Vagina (tissue), 2 donors: ENCODE data around the gene SIAH3.

Source experiments
- CTCF ChIP-seq, 3 experiments: fragments of 450-650 bp in 2 of 3; fragments of 200-600 bp in 1 of 3; sonication (generic) in 1 of 3; IDR thresholded peaks; one replicate each; pipeline ENCODE4 v1.5.1; 2017 to 2019; ENCODE audit warnings: antibody characterized with exemption in 3 of 3, mild to moderate bottlenecking in 2 of 3, moderate library complexity in 2 of 3
- POLR2A ChIP-seq, 2 donors: fragments of 450-650 bp; IDR thresholded peaks; one replicate each; pipeline ENCODE4 v1.6.1; 2017; ENCODE audit warnings: antibody characterized with exemption in 2 of 2, mild to moderate bottlenecking in 2 of 2, moderate library complexity in 2 of 2

GRCh38 chr13:45782327-45783045, 69.1 kb downstream of the SIAH3 start:
- TF ChIP-seq CTCF (IDR thresholded peaks at IDR 0.05), result no peak
- no peak for TF ChIP-seq POLR2A (IDR thresholded peaks at IDR 0.05)
